Epithelial cell of proximal tubule (primary cell): Measurements from ENCODE around the gene RECQL. TPM values are rescaled to one million over a fixed set of nuclear protein-coding genes. Genes with fewer than 3 reads are reported as not detected.
A peak's percentile ranks its signal among the peaks of the same experiment; 100 is the strongest.

Source experiments
- DNase-seq: peaks from one replicate; pipeline ENCODE4 v3.0.0-alpha.2; 2011; ENCODE audit warnings: low read depth
- H3K4me3 ChIP-seq: 2 replicates; pipeline ENCODE4 v1.5.1; 2011; ENCODE audit warnings: low read depth, mild to moderate bottlenecking, low read length
- total RNA-seq: library from RNA; depleted of rRNA; stranded (reverse); fragments of >200 nt; gene quantifications from 2 replicates; pipeline ENCODE4 v1.2.3, GENCODE V29; 2015
- TF ChIP-seq, protein P1 (sequence below): conservative IDR thresholded peaks from 2 replicates; pipeline ENCODE4 v1.5.1; 2012; ENCODE audit warnings: low read depth, mild to moderate bottlenecking, low read length

RECQL gene
- total RNA-seq, 1 donor from 2014 or later: 32.5 TPM

DNA sequence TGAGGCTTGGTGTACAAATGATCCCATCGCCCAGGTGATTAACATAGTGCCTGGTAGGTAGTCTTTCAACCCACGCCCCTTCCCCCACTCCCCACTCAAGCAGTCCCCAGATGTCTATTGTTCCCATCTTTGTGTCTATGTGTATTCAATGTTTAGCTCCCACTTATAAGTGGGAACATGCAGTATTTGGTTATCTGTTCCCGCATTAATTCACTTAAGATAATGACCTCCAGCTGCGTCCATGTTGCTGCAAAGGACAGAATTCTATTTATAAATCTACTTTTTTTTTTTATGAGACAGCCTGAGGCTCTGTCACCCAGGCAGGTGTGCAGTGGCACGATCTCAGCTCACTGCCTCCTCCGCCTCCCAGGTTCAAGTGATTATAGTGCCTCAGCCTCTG, 40.3 kb upstream of the RECQL start:
- H3K4me3 ChIP-seq: no peak overlapping the region
- DNase-seq: no peak
- TF ChIP-seq, protein P1, sequence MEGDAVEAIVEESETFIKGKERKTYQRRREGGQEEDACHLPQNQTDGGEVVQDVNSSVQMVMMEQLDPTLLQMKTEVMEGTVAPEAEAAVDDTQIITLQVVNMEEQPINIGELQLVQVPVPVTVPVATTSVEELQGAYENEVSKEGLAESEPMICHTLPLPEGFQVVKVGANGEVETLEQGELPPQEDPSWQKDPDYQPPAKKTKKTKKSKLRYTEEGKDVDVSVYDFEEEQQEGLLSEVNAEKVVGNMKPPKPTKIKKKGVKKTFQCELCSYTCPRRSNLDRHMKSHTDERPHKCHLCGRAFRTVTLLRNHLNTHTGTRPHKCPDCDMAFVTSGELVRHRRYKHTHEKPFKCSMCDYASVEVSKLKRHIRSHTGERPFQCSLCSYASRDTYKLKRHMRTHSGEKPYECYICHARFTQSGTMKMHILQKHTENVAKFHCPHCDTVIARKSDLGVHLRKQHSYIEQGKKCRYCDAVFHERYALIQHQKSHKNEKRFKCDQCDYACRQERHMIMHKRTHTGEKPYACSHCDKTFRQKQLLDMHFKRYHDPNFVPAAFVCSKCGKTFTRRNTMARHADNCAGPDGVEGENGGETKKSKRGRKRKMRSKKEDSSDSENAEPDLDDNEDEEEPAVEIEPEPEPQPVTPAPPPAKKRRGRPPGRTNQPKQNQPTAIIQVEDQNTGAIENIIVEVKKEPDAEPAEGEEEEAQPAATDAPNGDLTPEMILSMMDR: no peak

DNA sequence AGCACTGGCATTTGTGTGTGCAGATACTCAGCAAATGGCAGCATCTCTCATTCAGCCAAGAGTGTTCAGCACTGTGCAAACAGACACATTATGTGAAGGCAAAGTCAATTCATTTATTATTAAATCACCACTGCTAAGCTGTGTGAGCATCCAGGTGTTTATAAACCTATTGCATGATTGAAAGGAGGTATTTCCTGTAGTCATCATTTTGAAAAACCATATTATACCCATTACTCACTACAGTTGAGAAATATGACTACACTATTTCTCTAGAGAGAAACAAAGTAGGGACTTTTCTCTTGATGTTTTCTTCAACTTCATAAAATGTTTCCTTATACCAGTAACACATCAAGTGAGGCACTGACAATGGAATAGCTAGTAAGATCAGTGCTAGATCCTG, 38.4 kb upstream of the RECQL start:
- DNase-seq: no peak
- H3K4me3 ChIP-seq: no peak overlapping the region
- TF ChIP-seq, protein P1: no peak

DNA sequence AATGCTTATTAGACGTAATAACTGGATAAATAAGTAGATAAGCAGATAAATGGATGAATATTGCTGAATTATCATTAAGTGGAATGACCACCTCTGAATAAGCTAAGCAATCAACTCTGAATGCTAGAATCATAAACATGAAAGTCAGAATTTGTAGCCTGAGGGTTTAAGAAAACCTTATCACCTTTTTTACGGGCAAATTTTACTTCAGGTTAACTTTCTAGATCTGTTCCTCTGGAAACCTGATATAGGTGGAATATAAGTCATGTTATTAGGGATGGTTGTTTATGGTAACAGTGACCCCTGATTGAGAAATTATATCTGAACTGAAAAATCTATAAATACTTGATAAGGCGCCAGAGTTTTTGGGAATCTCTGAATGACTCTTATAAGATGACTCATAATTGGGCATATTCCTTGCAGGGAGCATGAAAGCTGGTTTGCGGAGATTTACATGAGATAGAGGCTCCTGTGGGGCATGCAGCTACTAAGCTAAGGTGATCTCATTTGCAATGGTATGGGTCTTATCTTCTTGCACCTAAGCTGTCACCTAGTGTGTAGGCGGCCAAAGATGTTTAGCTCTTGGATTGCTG, 36.7 kb upstream of the RECQL start:
- no peak overlapping the region for H3K4me3 ChIP-seq
- TF ChIP-seq, protein P1: no peak
- no peak for DNase-seq

DNA sequence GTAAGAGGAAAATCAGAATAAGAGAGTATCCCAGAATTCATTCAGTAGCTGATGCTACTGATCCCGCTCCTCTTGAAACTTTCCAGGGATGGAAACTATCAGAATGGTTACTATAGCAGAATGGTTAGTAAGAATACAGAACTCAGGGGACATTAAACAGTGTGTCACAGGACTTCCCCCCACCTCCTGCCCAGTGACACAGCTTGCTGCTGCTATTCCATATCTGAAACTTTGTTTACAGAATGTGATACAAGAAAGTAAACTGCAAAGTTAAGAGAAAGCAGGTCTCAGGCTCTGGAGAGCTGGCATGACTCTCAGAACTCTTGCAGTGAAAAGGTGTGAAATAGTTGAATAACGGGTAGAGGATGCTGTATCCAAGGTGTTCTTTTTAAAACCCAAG, 28.0 kb upstream of the RECQL start:
- peak overlapping the region; percentile 81 for H3K4me3 ChIP-seq
- TF ChIP-seq, protein P1: no peak
- no peak for DNase-seq

DNA sequence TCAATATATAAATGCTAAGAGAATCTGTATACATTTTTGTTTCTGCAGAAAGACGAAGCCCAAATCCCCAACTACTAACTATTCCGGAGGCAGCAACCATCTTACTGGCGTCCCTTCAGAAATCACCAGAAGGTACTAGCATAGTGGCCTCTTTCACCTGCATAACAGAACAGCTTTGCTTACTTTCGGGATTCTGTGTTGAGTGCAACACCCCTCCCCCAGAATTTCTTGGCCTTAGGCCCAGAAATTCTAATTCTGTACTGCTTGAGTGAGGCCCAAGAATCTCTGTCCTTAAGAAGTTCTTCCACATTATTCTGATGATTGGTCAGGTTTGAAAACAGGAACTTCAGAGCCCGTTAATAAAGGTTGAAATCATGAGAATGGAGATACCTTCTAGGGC, 27.5 kb upstream of the RECQL start:
- TF ChIP-seq, protein P1: no peak
- DNase-seq: peak; percentile 85
- H3K4me3 ChIP-seq: peak overlapping the region; percentile 81

DNA sequence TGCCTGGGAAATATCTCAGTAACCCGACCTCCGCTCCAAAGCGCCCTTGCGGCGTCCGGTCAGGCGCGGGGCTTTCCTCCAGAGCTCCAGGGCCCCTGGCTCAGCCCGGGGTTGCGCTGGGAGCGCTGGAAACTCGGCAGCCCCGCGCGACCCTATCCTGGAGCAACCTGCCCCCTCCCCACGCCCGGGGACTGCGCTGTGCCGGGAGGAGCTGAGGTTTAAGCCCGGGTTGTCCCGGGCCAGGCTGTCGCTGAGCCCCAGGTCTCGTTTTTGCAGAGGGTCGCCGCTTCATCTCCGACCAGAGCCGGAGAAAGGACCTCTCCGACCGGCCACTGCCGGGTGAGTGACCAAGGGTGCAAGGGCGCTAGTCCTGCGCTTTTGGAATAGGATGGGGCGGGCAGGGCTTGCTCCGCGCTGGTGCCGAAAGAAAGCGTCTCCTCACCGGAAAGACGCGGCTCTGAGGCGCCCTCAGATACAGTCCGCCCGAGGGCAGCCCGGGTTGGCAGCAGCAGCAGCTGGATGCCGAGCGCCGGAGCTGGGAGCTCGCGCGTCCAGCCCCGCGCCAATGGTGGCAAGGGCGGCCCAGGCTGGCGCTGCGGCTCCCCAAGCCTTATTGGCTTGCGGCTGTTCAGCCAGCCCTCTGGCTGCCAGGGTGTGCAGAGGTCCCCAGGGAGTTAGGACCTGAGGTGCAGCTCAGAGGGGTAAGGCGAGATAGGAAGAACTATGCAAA, 26.2 kb upstream of the RECQL start:
- H3K4me3 ChIP-seq: peak overlapping the region; percentile 81
- DNase-seq: no peak
- TF ChIP-seq, protein P1: peak; percentile 4
